Peyer's patch (tissue), 4 donors: ENCODE data around the gene CCDC38.

Experiments
- POLR2A ChIP-seq, 2 donors: fragments of 450-650 bp; IDR thresholded peaks; one replicate each; pipeline ENCODE4 v1.5.1; 2017; ENCODE audit warnings: antibody characterized with exemption in 2 of 2, mild to moderate bottlenecking in 2 of 2, moderate library complexity in 2 of 2
- TF ChIP-seq, protein P1 (sequence below), 6 experiments: fragments of 450-650 bp in 4 of 6; fragments of 200-600 bp in 2 of 6; sonication (generic) in 1 of 6; IDR thresholded peaks; one replicate each; pipeline ENCODE4 v1.5.1; 2017 to 2019; ENCODE audit warnings: antibody characterized with exemption in 6 of 6, mild to moderate bottlenecking in 3 of 6, moderate library complexity in 1 of 6

DNA sequence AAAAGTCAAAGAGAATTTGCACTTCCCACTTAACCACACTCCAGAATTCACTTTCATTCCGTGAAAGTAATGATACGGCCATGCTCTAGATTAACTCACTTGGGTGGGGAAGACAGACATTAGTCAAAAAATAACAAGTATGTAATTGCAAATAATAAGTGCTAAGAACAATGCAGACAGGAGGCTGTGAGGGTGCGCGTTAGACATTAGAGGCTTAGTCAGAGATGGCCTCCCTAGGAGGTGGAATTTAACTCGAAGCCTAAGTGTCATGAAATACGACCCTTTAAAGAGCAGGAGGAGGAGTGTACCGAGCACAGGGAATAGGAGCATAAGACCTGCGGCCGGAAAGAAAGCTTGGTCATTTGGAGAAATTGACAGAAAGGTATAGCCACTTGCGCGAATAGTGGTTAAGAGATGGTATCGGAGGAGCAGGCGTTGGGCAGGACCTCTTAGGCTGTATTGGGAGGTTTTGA is 83.0 kb downstream of the CCDC38 start:
- TF ChIP-seq, protein P1, sequence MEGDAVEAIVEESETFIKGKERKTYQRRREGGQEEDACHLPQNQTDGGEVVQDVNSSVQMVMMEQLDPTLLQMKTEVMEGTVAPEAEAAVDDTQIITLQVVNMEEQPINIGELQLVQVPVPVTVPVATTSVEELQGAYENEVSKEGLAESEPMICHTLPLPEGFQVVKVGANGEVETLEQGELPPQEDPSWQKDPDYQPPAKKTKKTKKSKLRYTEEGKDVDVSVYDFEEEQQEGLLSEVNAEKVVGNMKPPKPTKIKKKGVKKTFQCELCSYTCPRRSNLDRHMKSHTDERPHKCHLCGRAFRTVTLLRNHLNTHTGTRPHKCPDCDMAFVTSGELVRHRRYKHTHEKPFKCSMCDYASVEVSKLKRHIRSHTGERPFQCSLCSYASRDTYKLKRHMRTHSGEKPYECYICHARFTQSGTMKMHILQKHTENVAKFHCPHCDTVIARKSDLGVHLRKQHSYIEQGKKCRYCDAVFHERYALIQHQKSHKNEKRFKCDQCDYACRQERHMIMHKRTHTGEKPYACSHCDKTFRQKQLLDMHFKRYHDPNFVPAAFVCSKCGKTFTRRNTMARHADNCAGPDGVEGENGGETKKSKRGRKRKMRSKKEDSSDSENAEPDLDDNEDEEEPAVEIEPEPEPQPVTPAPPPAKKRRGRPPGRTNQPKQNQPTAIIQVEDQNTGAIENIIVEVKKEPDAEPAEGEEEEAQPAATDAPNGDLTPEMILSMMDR (IDR thresholded peaks at IDR 0.05), result no peak
- no peak for TF ChIP-seq POLR2A (IDR thresholded peaks at IDR 0.05)
